Upper lobe of left lung (tissue), 4 donors: Measurements from ENCODE around the gene ANGPTL5.

Experiments used
- CTCF ChIP-seq, 6 experiments: fragments of 450-650 bp in 4 of 6; fragments of 200-600 bp in 2 of 6; sonication (generic) in 2 of 6; IDR thresholded peaks; one replicate each; pipeline ENCODE4 v1.5.1; 2016 to 2019; ENCODE audit warnings: antibody characterized with exemption in 6 of 6
- EP300 ChIP-seq, 4 donors: sonication (generic); formaldehyde crosslinking; IDR thresholded peaks; one replicate each; pipeline ENCODE4 v1.5.1; 2017; ENCODE audit warnings: antibody characterized with exemption in 4 of 4, control low read depth in 2 of 4
- POLR2A ChIP-seq, 4 donors: fragments of 450-650 bp; IDR thresholded peaks; one replicate each; pipeline ENCODE4 v1.5.1; 2016 to 2017; ENCODE audit warnings: antibody characterized with exemption in 4 of 4, mild to moderate bottlenecking in 2 of 4
- POLR2AphosphoS5 ChIP-seq, 2 donors: sonication (generic); formaldehyde crosslinking; IDR thresholded peaks; one replicate each; pipeline ENCODE4 v1.5.1; 2017; ENCODE audit warnings: antibody characterized with exemption in 2 of 2

DNA sequence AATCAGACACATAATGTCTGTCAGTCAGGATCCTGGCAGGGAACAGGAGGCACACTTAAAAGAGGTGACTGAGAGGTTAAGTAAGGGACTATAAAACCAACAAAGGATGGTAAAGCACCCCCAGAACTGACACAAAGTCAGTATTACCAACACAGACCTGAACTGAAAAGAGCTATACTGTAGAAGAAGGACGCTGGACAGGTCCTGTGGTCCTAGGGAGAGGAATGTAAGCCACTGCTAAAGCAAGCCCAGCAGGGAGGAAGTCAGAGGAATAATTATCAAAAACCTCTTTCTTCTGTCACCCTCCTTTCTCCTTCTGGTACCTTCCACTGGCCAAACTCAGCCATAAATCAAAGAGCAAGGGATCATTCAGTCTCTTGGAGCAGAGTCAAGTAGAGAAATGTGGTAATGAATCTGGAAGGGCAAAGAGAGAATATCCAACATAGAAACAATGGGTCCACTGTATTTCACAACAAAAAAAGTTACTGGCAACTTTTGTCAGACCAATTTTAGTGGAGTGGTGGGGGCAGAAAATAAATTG is 33.4 kb upstream of the ANGPTL5 start:
- TF ChIP-seq CTCF (IDR thresholded peaks at IDR 0.05) (no peak), POLR2A (IDR thresholded peaks at IDR 0.05) (no peak), EP300 (IDR thresholded peaks at IDR 0.05) (no peak), POLR2AphosphoS5 (IDR thresholded peaks at IDR 0.05) (no peak)
